Hematopoietic multipotent progenitor cell treated with erythropoietin and hydrocortisone succinate and interleukin-3 and kit ligand, for 4 days (in vitro differentiated cells): Measurements from ENCODE around the gene NSMCE1.
A peak's percentile ranks its signal among the peaks of the same experiment; 100 is the strongest.

Experiments used
- DNase-seq: peaks from one replicate; pipeline ENCODE4 v3.0.0-alpha.2; 2015

The NSMCE1 gene

GRCh38 chr16:27189335-27189972 is 79.1 kb downstream of the NSMCE1 start:
- DNase-seq: no peak

- DNase-seq: no peak
These were observed 79.9 kb downstream of the NSMCE1 start for GRCh38 chr16:27188633-27189032.

GRCh38 chr16:27185776-27186130 is 82.8 kb downstream of the NSMCE1 start:
- DNase-seq: no peak

GRCh38 chr16:27182906-27183405 is 85.6 kb downstream of the NSMCE1 start:
- no peak for DNase-seq

GRCh38 chr16:27181019-27181790 is 87.4 kb downstream of the NSMCE1 start:
- no peak for DNase-seq

GRCh38 chr16:27179500-27180072 is 89.0 kb downstream of the NSMCE1 start:
- peak; percentile 95 for DNase-seq

GRCh38 chr16:27177031-27177774 is 91.4 kb downstream of the NSMCE1 start:
- no peak for DNase-seq

GRCh38 chr16:27175888-27176287 is 92.7 kb downstream of the NSMCE1 start:
- no peak for DNase-seq
